ENCODE results near the gene COQ10A. TPM values are rescaled to one million over a fixed set of nuclear protein-coding genes. Genes with fewer than 3 reads are reported as not detected.

The COQ10A gene
- polyA plus RNA-seq, 1 of the 3 experiments (the other 2 are of a cell fraction) = 42.2 TPM

DNA sequence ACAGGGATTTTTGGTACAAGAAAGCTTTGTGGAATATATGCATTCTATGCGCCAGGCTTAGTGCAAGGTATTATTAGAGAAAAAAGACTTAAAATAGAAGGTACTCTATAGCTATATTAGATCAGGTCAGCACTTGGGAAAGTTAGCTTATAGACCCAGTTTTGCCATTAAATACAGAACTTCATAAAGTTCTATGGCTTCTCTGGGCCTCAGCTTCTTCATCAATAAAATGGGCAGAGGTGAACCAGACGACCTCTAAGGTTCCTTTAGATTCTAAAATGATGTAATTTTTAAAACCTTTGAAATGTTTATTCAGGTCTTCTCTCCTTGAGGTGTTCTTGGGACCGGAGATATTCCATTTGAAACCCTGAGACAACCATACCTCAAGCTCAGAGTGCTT, 42.0 kb downstream of the COQ10A start:
- no peak for DNase-seq
- H3K4me1 ChIP-seq (ENCODE audit: control insufficient read depth in 1 of 2, insufficient read depth in 2 of 2, low read depth in 1 of 2, low read length in 1 of 2) = no peaks in the 10 kb centered on the region
- no peaks in the 10 kb centered on the region for H3K9me2 ChIP-seq
- TF ChIP-seq, protein P1, sequence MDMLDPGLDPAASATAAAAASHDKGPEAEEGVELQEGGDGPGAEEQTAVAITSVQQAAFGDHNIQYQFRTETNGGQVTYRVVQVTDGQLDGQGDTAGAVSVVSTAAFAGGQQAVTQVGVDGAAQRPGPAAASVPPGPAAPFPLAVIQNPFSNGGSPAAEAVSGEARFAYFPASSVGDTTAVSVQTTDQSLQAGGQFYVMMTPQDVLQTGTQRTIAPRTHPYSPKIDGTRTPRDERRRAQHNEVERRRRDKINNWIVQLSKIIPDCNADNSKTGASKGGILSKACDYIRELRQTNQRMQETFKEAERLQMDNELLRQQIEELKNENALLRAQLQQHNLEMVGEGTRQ (IDR thresholded peaks at IDR 0.05; ENCODE audit: borderline replicate concordance, low read depth, low read length) = no peak
- TF ChIP-seq SMC3 (IDR thresholded peaks at IDR 0.05; ENCODE audit: low read depth, low read length) (no peak), CTCF (IDR thresholded peaks at IDR 0.05) (no peak), ELF1 (IDR thresholded peaks at IDR 0.05) (no peak), FOXJ3 (CRISPR knock-in tag; IDR thresholded peaks at IDR 0.05) (no peak), RAD21 (IDR thresholded peaks at IDR 0.05; ENCODE audit: low read length) (no peak), FOXM1 (IDR thresholded peaks at IDR 0.05; ENCODE audit: low read depth) (no peak), FOSL2 (IDR thresholded peaks at IDR 0.05; ENCODE audit: borderline replicate concordance, low read depth) (no peak), USF1 (IDR thresholded peaks at IDR 0.05; ENCODE audit: borderline replicate concordance, low read depth) (no peak), RXRA (IDR thresholded peaks at IDR 0.05; ENCODE audit: borderline replicate concordance, low read depth) (no peak)
- H3F3A ChIP-seq (replicated peaks; ENCODE audit: insufficient read depth) = peaks cover 6% of the 10 kb centered on the region
- H3K4me3 ChIP-seq (ENCODE audit: low read depth in 2 of 2, low read length in 1 of 2) = no peak overlapping the region
- H3K79me2 ChIP-seq (ENCODE audit: insufficient read depth) = peaks cover 9% of the 10 kb centered on the region
- H3K4me2 ChIP-seq = no peak overlapping the region
- H3K9ac ChIP-seq = no peak overlapping the region
- peaks cover 17 to 47% of the 10 kb centered on the region in 2 experiments for H3K36me3 ChIP-seq (replicated peaks in 1 of 2; ENCODE audit: control insufficient read depth in 1 of 2, insufficient read depth in 2 of 2, low read length in 1 of 2)
- H4K20me1 ChIP-seq (ENCODE audit: insufficient read depth) = no peaks in the 10 kb centered on the region
- ChIA-PET CTCF (interaction anchor here (0.7 to 1.6 kb wide), 4 partner anchors 50 to 163 kb away, joined by 3 to 6 read pairs (median 4); partner anchors contain the start of genes ANKRD52 and SMARCC2), POLR2A (no interaction called here)
- no peak overlapping the region for H2AFZ ChIP-seq (ENCODE audit: low read depth)
- WGBS (ENCODE audit: low lambda C conversion rate) = 81% methylated on average over 3 of the region's 3 CpGs
- no peaks in the 10 kb centered on the region for H3K27me3 ChIP-seq (ENCODE audit: insufficient read depth)
- H3K27ac ChIP-seq (ENCODE audit: low read depth in 2 of 2, low read length in 1 of 2) = no peak overlapping the region
- H3K9me3 ChIP-seq = no peaks in the 10 kb centered on the region

- TF ChIP-seq, protein P2, sequence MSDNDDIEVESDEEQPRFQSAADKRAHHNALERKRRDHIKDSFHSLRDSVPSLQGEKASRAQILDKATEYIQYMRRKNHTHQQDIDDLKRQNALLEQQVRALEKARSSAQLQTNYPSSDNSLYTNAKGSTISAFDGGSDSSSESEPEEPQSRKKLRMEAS (IDR thresholded peaks at IDR 0.05; ENCODE audit: low read depth) = no peak
- TF ChIP-seq TAF1 (IDR thresholded peaks at IDR 0.05; ENCODE audit: borderline replicate concordance, low read depth, low read length) (no peak), GABPA (IDR thresholded peaks at IDR 0.05; ENCODE audit: low read depth) (no peak), JUND (IDR thresholded peaks at IDR 0.05) (no peak)
- WGBS (ENCODE audit: low lambda C conversion rate) = 97% methylated on average over 12 of the region's 12 CpGs
- no peaks in the 10 kb centered on the region for H4K20me1 ChIP-seq (ENCODE audit: insufficient read depth)
- H2AFZ ChIP-seq (ENCODE audit: low read depth) = no peak overlapping the region
- ChIA-PET CTCF (interaction anchor here (1.4 to 2.1 kb wide), 4 partner anchors 19 to 153 kb away, joined by 3 to 6 read pairs (median 6); partner anchors contain the start of genes ANKRD52 and SMARCC2), POLR2A (no interaction called here)
- peaks cover 5 to 6% of the 10 kb centered on the region in 2 experiments; a peak in 1 of 4 replicates for H3K4me1 ChIP-seq (ENCODE audit: control insufficient read depth in 1 of 2, insufficient read depth in 2 of 2, low read depth in 1 of 2, low read length in 1 of 2)
- H3K27me3 ChIP-seq (ENCODE audit: insufficient read depth) = no peaks in the 10 kb centered on the region
- H3F3A ChIP-seq (replicated peaks; ENCODE audit: insufficient read depth) = peaks cover 4% of the 10 kb centered on the region
- H3K36me3 ChIP-seq (replicated peaks in 1 of 2; ENCODE audit: control insufficient read depth in 1 of 2, insufficient read depth in 2 of 2, low read length in 1 of 2) = peaks cover 17 to 45% of the 10 kb centered on the region in 2 experiments
- no peak overlapping the region for H3K4me2 ChIP-seq
- DNase-seq = no peak
- no peak overlapping the region for H3K27ac ChIP-seq (ENCODE audit: low read depth in 2 of 2, low read length in 1 of 2)
- no peaks in the 10 kb centered on the region for H3K9me2 ChIP-seq
- no peak overlapping the region for H3K4me3 ChIP-seq (ENCODE audit: low read depth in 2 of 2, low read length in 1 of 2)
- H3K79me2 ChIP-seq (ENCODE audit: insufficient read depth) = peaks cover 30% of the 10 kb centered on the region
- no peak overlapping the region for H3K9ac ChIP-seq
- no peaks in the 10 kb centered on the region for H3K9me3 ChIP-seq
Measured at GRCh38 chr12:56311003-56311402, 44.3 kb downstream of the COQ10A start.
